Lower leg skin (tissue), 3 donors: ENCODE results near the gene TMTC1.

Source experiments
- CTCF ChIP-seq, 3 donors: fragments of 450-650 bp; IDR thresholded peaks; one replicate each; pipeline ENCODE4 v1.5.1; 2016; ENCODE audit warnings: antibody characterized with exemption in 3 of 3, mild to moderate bottlenecking in 3 of 3, moderate library complexity in 2 of 3
- POLR2A ChIP-seq, 2 donors: fragments of 450-650 bp; IDR thresholded peaks; one replicate each; pipeline ENCODE4 v1.6.1; 2016 to 2017; ENCODE audit warnings: antibody characterized with exemption in 2 of 2, mild to moderate bottlenecking in 1 of 2, moderate library complexity in 1 of 2

- TF ChIP-seq POLR2A (IDR thresholded peaks at IDR 0.05) = no peak
- no peak for TF ChIP-seq CTCF (IDR thresholded peaks at IDR 0.05)
Measured at GRCh38 chr12:29750928-29751220, 32.9 kb downstream of the TMTC1 start.
